Loucy (cell line): ENCODE data around the gene ECT2.
A peak's percentile ranks its signal among the peaks of the same experiment; 100 is the strongest.

Source experiments
- H2AFZ ChIP-seq: fragments of 200-600 bp; sonication (generic); 2 replicates; pipeline ENCODE4 v1.6.0; 2016; ENCODE audit warnings: antibody characterized with exemption, mild to moderate bottlenecking, low read length, moderate library complexity
- H3F3A ChIP-seq: fragments of 200-600 bp; 2 replicates; pipeline ENCODE4 v1.6.0; 2016; ENCODE audit warnings: antibody characterized with exemption, low read depth, mild to moderate bottlenecking
- H3K27me3 ChIP-seq: fragments of 200-600 bp; sonication (generic); 2 replicates; pipeline ENCODE4 v1.6.1; 2014; ENCODE audit warnings: low read length, mild to moderate bottlenecking; ENCODE audit not compliant: insufficient read depth, poor library complexity, severe bottlenecking
- H3K36me3 ChIP-seq: fragments of 200-600 bp; sonication (generic); 2 replicates; pipeline ENCODE4 v1.6.1; 2016; ENCODE audit warnings: low read length; ENCODE audit not compliant: insufficient read depth
- H3K4me1 ChIP-seq: fragments of 200-600 bp; sonication (generic); 2 replicates; pipeline ENCODE4 v1.5.1; 2014; ENCODE audit warnings: low read length, mild to moderate bottlenecking; ENCODE audit not compliant: insufficient read depth, poor library complexity, severe bottlenecking
- H3K4me2 ChIP-seq: fragments of 200-600 bp; sonication (generic); 2 replicates; pipeline ENCODE4 v1.6.0; 2014; ENCODE audit warnings: antibody characterized with exemption, low read length, low read depth, mild to moderate bottlenecking; ENCODE audit not compliant: poor library complexity, severe bottlenecking
- H3K4me3 ChIP-seq: fragments of 200-600 bp; sonication (generic); 2 replicates; pipeline ENCODE4 v1.5.1; 2014; ENCODE audit warnings: low read length, mild to moderate bottlenecking, mixed read lengths; ENCODE audit not compliant: poor library complexity, severe bottlenecking
- H3K79me2 ChIP-seq: fragments of 200-600 bp; sonication (generic); 2 replicates; pipeline ENCODE4 v1.6.1; 2014; ENCODE audit warnings: low read length; ENCODE audit not compliant: insufficient read depth
- H3K9ac ChIP-seq: fragments of 200-600 bp; sonication (generic); 2 replicates; pipeline ENCODE4 v1.6.0; 2014; ENCODE audit warnings: mild to moderate bottlenecking, low read depth, low read length, moderate library complexity; ENCODE audit not compliant: poor library complexity, severe bottlenecking
- H3K9me2 ChIP-seq: fragments of 200-600 bp; sonication (generic); replicated peaks from 2 replicates; pipeline ENCODE4 v1.6.1; 2016; ENCODE audit warnings: low read depth, low read length, mixed read lengths
- H3K9me3 ChIP-seq: fragments of 200-600 bp; sonication (generic); 2 replicates; pipeline ENCODE4 v1.6.1; 2014; ENCODE audit warnings: mild to moderate bottlenecking, antibody characterized with exemption, low read length, low read depth; ENCODE audit not compliant: insufficient read depth
- H4K20me1 ChIP-seq: fragments of 200-600 bp; sonication (generic); 2 replicates; pipeline ENCODE4 v1.6.0; 2014; ENCODE audit warnings: antibody characterized with exemption, low read length, mild to moderate bottlenecking; ENCODE audit not compliant: insufficient read depth, poor library complexity, severe bottlenecking
- EZH2phosphoT487 ChIP-seq: fragments of 200-600 bp; IDR thresholded peaks from 2 replicates; pipeline ENCODE4 v1.6.1; 2018; ENCODE audit warnings: antibody characterized with exemption, mild to moderate bottlenecking, moderate library complexity, borderline replicate concordance
- TF ChIP-seq, protein P1 (sequence below): fragments of 200-600 bp; sonication (generic); conservative IDR thresholded peaks from 2 replicates; pipeline ENCODE4 v1.5.1; 2014; ENCODE audit warnings: mild to moderate bottlenecking, antibody characterized with exemption, low read length

The ECT2 gene

DNA sequence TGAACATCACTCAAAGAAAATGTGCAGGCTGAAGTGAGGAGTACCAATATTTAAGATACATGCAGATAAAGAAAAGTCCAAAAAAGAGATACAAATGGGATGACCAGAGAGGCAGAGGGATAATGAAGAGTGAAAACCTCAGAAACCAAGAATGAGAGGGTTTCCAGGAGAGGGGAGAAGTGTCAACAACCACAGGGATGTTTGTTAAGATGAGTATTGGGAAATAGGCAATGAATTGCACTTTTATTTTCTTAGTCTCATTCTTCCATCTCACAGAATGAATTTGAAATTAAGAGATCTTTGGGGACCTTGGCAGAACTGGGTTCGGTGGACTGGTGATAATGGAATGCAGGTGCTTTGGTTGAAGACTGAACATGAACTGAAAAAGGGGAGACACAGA lies 102.5 kb downstream of the ECT2 start:
- Histone ChIP-seq H3K9ac (no peak overlapping the region), H2AFZ (peak overlapping the region; percentile 51; the same call in 1 of the 2 replicates), H3K4me1 (no peaks in the 10 kb centered on the region), H3K9me3 (no peaks in the 10 kb centered on the region), H3K36me3 (no peaks in the 10 kb centered on the region), H3K4me2 (no peak overlapping the region), H3K27me3 (no peaks in the 10 kb centered on the region), H3K9me2 (no peaks in the 10 kb centered on the region), H3F3A (no peaks in the 10 kb centered on the region), H3K4me3 (no peak overlapping the region), H3K79me2 (no peaks in the 10 kb centered on the region), H4K20me1 (no peaks in the 10 kb centered on the region)
- TF ChIP-seq, protein P1, sequence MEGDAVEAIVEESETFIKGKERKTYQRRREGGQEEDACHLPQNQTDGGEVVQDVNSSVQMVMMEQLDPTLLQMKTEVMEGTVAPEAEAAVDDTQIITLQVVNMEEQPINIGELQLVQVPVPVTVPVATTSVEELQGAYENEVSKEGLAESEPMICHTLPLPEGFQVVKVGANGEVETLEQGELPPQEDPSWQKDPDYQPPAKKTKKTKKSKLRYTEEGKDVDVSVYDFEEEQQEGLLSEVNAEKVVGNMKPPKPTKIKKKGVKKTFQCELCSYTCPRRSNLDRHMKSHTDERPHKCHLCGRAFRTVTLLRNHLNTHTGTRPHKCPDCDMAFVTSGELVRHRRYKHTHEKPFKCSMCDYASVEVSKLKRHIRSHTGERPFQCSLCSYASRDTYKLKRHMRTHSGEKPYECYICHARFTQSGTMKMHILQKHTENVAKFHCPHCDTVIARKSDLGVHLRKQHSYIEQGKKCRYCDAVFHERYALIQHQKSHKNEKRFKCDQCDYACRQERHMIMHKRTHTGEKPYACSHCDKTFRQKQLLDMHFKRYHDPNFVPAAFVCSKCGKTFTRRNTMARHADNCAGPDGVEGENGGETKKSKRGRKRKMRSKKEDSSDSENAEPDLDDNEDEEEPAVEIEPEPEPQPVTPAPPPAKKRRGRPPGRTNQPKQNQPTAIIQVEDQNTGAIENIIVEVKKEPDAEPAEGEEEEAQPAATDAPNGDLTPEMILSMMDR = no peak
- TF ChIP-seq EZH2phosphoT487 = no peak

DNA sequence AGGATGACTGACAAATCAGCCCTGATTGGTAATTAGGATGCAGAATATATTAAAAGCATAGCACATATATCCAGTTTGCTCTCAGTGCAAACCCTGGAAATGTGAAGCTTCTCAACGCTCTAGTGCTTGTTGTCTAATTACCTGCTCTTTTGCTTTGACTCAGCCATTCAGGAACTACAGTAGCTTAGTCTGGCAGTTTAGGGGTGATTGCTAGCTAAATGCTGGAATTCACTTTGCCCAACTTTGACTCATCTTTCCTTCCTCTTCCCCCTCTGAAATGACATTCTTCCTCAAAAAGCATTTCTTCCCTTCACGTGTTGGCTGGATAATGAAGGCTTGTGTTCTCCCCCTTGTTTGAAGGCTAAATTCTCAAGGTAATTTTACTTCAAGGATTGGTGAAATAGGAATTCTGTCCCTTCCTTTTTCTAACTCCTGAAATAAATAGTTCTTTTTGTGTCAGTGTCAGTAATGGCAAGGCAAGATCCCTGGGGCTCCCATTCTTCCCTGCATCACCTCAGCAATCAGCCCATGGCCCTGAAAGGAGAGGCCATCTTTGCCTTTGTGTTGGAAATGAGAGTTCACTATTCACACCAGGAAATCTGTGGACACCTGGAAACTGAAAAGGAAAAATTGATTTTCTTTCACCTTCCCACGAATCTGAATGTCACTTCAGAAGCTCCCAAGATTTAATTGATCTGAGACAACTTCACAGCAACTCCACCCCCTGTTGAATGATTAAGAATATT lies 103.6 kb downstream of the ECT2 start:
- H3K4me2 ChIP-seq = no peak overlapping the region
- H3K27me3 ChIP-seq = no peaks in the 10 kb centered on the region
- H3K9me2 ChIP-seq = no peaks in the 10 kb centered on the region
- H4K20me1 ChIP-seq = no peaks in the 10 kb centered on the region
- H3F3A ChIP-seq = no peaks in the 10 kb centered on the region
- H3K79me2 ChIP-seq = no peaks in the 10 kb centered on the region
- no peak overlapping the region for H2AFZ ChIP-seq
- H3K4me3 ChIP-seq = no peak overlapping the region
- H3K9ac ChIP-seq = no peak overlapping the region
- peaks cover 9% of the 10 kb centered on the region for H3K4me1 ChIP-seq
- no peak for TF ChIP-seq EZH2phosphoT487
- TF ChIP-seq, protein P1 = no peak
- H3K9me3 ChIP-seq = no peaks in the 10 kb centered on the region
- H3K36me3 ChIP-seq = no peaks in the 10 kb centered on the region

DNA sequence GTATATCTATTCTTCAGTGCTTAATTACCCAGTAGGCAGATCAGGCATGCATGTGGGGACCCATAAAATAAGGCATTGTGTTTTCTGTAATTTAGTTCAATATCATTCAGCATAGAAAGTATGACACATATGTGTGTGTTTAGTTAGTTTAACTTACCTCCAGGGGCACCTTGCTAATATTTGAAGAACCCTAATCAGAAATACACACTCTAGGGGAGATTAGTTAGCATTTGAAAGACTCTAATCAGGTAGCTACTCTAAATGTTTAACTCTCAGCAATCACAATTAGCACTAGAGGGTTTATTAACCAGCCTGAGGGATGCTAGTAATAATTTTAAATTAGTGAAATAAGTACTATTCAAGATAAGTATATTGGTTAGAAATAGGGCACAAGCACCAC lies 104.5 kb downstream of the ECT2 start:
- TF ChIP-seq, protein P1 = no peak
- TF ChIP-seq EZH2phosphoT487 = no peak
- Histone ChIP-seq H3K4me2 (no peak overlapping the region), H3K27me3 (no peaks in the 10 kb centered on the region), H3F3A (no peaks in the 10 kb centered on the region), H2AFZ (no peak overlapping the region), H3K4me3 (no peak overlapping the region), H3K4me1 (peaks cover 17% of the 10 kb centered on the region), H3K9me3 (no peaks in the 10 kb centered on the region), H3K9me2 (no peaks in the 10 kb centered on the region), H3K36me3 (no peaks in the 10 kb centered on the region), H3K9ac (no peak overlapping the region), H3K79me2 (no peaks in the 10 kb centered on the region), H4K20me1 (no peaks in the 10 kb centered on the region)
